Esophagus squamous epithelium (tissue), 5 donors: ENCODE measurements around the gene ERLEC1. TPM values are rescaled to one million over a fixed set of nuclear protein-coding genes. Genes with fewer than 3 reads are reported as not detected.
A peak's percentile ranks its signal among the peaks of the same experiment; 100 is the strongest.

ENCODE experiments used
- DNase-seq: peaks from one replicate; lab custom pipeline; 2025; lab: John Stamatoyannopoulos, UW
- H3K27ac ChIP-seq, 4 donors: fragments of 200-600 bp; sonication (generic); one replicate each; pipeline ENCODE4 v1.5.1; 2016 to 2019; ENCODE audit warnings: mild to moderate bottlenecking in 1 of 4
- H3K27me3 ChIP-seq, 4 donors: fragments of 200-600 bp; sonication (generic); 1 replicate in 3 of 4; 2 replicates in 1 of 4; pipeline versions ENCODE4 v1.5.1 to v1.6.0; 2017 to 2021; ENCODE audit warnings: antibody characterized with exemption in 1 of 4
- H3K36me3 ChIP-seq, 3 donors: fragments of 200-600 bp; sonication (generic); one replicate each; pipeline ENCODE4 v1.5.1; 2016 to 2019
- H3K4me1 ChIP-seq, 3 donors: fragments of 200-600 bp; sonication (generic); one replicate each; pipeline ENCODE4 v1.5.1; 2017 to 2019
- H3K4me3 ChIP-seq, 4 donors: fragments of 200-600 bp; sonication (generic); 1 replicate in 3 of 4; 2 replicates in 1 of 4; pipeline ENCODE4 v1.5.1; 2016 to 2019; ENCODE audit warnings: mild to moderate bottlenecking in 2 of 4, moderate library complexity in 1 of 4
- H3K9me3 ChIP-seq, 3 donors: fragments of 200-600 bp; sonication (generic); one replicate each; pipeline ENCODE4 v1.5.1; 2016 to 2019
- CTCF ChIP-seq, 6 experiments: fragments of 450-650 bp in 4 of 6; fragments of 200-600 bp in 2 of 6; sonication (generic) in 2 of 6; IDR thresholded peaks; one replicate each; pipeline ENCODE4 v1.5.1; 2016 to 2019; ENCODE audit warnings: antibody characterized with exemption in 6 of 6, mild to moderate bottlenecking in 4 of 6, moderate library complexity in 4 of 6
- POLR2A ChIP-seq, 4 donors: fragments of 450-650 bp; IDR thresholded peaks; one replicate each; pipeline ENCODE4 v1.6.1; 2017; ENCODE audit warnings: antibody characterized with exemption in 4 of 4, mild to moderate bottlenecking in 4 of 4, moderate library complexity in 3 of 4
- WGBS, 2 donors: methylation state at CpG; one replicate each; pipeline ENCODE4 v1.1.5; 2018; 5-methylcytosine and 5-hydroxymethylcytosine counted together
- intact Hi-C: fragments of 100-400 bp; cut with DNase I; formaldehyde crosslinking; loops from one replicate; pipeline ENCODE4 v1.15.0; 2022
- total RNA-seq, 4 donors: library from RNA; depleted of rRNA; stranded (reverse); fragments of >200 nt; gene quantifications; one replicate each; pipeline ENCODE4 v1.1.0, GENCODE V29; 2016
- donor health status: DM: yes; HTN: yes; CAD: no.

ERLEC1 gene
- total RNA-seq, 4 donors from 2014 or later, result 15.1 to 27.5 (median 21.3) TPM

- TF ChIP-seq CTCF (IDR thresholded peaks at IDR 0.05) (no peak), POLR2A (IDR thresholded peaks at IDR 0.05) (no peak)
- peaks cover 0 to 19% (median 8%) of the 10 kb centered on the region in 3 donors for H3K4me1 ChIP-seq
- DNase-seq, result no peak
- peak overlapping the region; percentile 66 to 86 (median 81) for H3K4me3 ChIP-seq
- no peaks in the 10 kb centered on the region for H3K9me3 ChIP-seq
- H3K27me3 ChIP-seq, result no peaks in the 10 kb centered on the region
- H3K27ac ChIP-seq, result peak overlapping the region; percentile 77 to 88 (median 85)
- peaks cover 0 to 10% (median 1%) of the 10 kb centered on the region in 3 donors for H3K36me3 ChIP-seq
- WGBS, 2 donors, result 2 to 4% methylated on average over 5 to 12 of the region's 12 CpGs
- intact Hi-C loops, result no loop called here
Observed at GRCh38 chr2:53768242-53768542, 18.7 kb upstream of the ERLEC1 start.

- TF ChIP-seq CTCF (IDR thresholded peaks at IDR 0.05) (no peak), POLR2A (IDR thresholded peaks at IDR 0.05) (no peak)
Observed at GRCh38 chr2:53769318-53769945, 17.4 kb upstream of the ERLEC1 start.

GRCh38 chr2:53770264-53770663 is 16.6 kb upstream of the ERLEC1 start:
- DNase-seq, result no peak

More at GRCh38 chr2:53769318-53769945, 17.4 kb upstream of the ERLEC1 start:
- Histone ChIP-seq H3K36me3 (peaks cover 0 to 7% (median 0%) of the 10 kb centered on the region in 3 donors), H3K4me3 (no peak overlapping the region), H3K27ac (no peak overlapping the region), H3K4me1 (peaks cover 0 to 19% (median 8%) of the 10 kb centered on the region in 3 donors), H3K9me3 (no peaks in the 10 kb centered on the region), H3K27me3 (no peaks in the 10 kb centered on the region)
- DNase-seq, result no peak
- intact Hi-C loops, result no loop called here
- WGBS, 2 donors, result 84 to 93% methylated on average over 13 to 15 of the region's 15 CpGs

GRCh38 chr2:53777134-53777533 is 9.7 kb upstream of the ERLEC1 start:
- intact Hi-C loops, result no loop called here
- Histone ChIP-seq H3K27ac (peak overlapping the region in 2 of 4 donors; percentile 18 to 35), H3K27me3 (no peaks in the 10 kb centered on the region), H3K4me1 (peaks cover 0 to 40% (median 0%) of the 10 kb centered on the region in 3 donors), H3K9me3 (no peaks in the 10 kb centered on the region), H3K36me3 (peaks cover 0 to 32% (median 0%) of the 10 kb centered on the region in 3 donors), H3K4me3 (no peak overlapping the region)
- DNase-seq, result no peak
- WGBS, 2 donors, result 18 to 22% methylated on average over 1 of the region's 1 CpG
- TF ChIP-seq CTCF (IDR thresholded peaks at IDR 0.05), result no peak
- TF ChIP-seq POLR2A (IDR thresholded peaks at IDR 0.05), result no peak

More at GRCh38 chr2:53770264-53770663, 16.6 kb upstream of the ERLEC1 start:
- Histone ChIP-seq H3K4me3 (no peak overlapping the region), H3K36me3 (peaks cover 0 to 7% (median 0%) of the 10 kb centered on the region in 3 donors), H3K27ac (no peak overlapping the region), H3K27me3 (no peaks in the 10 kb centered on the region), H3K4me1 (peaks cover 0 to 21% (median 8%) of the 10 kb centered on the region in 3 donors), H3K9me3 (no peaks in the 10 kb centered on the region)
- WGBS, 2 donors, result 68 to 83% methylated on average over 4 of the region's 4 CpGs
- TF ChIP-seq POLR2A (IDR thresholded peaks at IDR 0.05), result no peak
- intact Hi-C loops, result no loop called here

- TF ChIP-seq POLR2A (IDR thresholded peaks at IDR 0.05) (no peak), CTCF (IDR thresholded peaks at IDR 0.05) (no peak)
- no peaks in the 10 kb centered on the region for H3K27me3 ChIP-seq
- intact Hi-C loops, result no loop called here
- H3K4me1 ChIP-seq, result peaks cover 0 to 51% (median 0%) of the 10 kb centered on the region in 3 donors
- no peaks in the 10 kb centered on the region for H3K9me3 ChIP-seq
- WGBS, 2 donors, result 79 to 91% methylated on average over 5 of the region's 5 CpGs
- peaks cover 0 to 28% (median 0%) of the 10 kb centered on the region in 3 donors for H3K36me3 ChIP-seq
- H3K27ac ChIP-seq, result no peak overlapping the region
- H3K4me3 ChIP-seq, result no peak overlapping the region
- no peak for DNase-seq
Observed at GRCh38 chr2:53778536-53779162, 8.2 kb upstream of the ERLEC1 start.
